HK-2 (cell line): Measurements from ENCODE around the gene TCOF1.
A peak's percentile ranks its signal among the peaks of the same experiment; 100 is the strongest.

Experiments used
- DNase-seq: peaks from one replicate; pipeline ENCODE4 v3.0.0-alpha.2; 2018; ENCODE audit not compliant: unreplicated experiment

TCOF1 gene

GRCh38 chr5:150322202-150322601 lies 35.3 kb upstream of the TCOF1 start:
- DNase-seq = peak; percentile 18

- no peak for DNase-seq
Measured at GRCh38 chr5:150323092-150323491, 34.4 kb upstream of the TCOF1 start.

DNA sequence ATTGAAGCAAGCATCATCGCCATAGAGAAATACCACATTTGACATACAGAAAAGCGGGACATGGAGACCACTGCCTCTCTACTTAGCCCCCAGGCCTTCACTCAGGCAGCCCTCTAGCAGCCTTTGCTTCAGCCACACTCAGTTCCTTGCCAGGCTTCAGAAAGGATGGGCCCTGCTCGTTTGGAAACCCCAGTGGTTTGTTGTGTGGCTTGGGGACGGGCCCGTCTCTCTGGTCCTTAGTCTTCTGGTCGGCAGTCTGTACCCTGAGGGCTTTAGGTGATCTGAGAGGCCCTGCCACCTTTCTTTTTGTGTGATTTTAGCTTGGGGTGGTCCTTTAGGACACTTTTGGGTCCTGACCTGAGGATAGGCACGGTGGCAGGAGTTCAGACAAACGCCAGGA lies 33.7 kb upstream of the TCOF1 start:
- no peak for DNase-seq

- DNase-seq = no peak
Measured at GRCh38 chr5:150325426-150325825, 32.1 kb upstream of the TCOF1 start.

DNA sequence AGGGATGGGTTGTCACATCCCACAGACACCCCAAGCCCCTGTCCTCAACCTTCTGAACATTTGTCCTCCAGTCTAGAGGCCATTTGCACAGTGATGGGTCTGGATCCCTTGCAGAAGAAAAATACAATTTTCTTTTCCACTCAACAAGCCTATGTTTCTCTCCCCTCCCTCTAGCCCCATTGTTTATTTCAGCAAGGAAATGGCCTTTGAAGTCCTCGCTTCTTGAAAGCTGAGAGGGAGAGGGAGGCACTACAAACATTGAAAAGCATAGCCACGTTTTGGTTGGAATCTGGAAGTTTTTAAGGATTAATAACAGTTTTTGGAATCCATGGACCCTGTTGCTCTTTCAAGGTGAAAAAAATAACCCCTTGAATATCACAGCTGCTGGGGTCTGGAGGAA lies 30.8 kb upstream of the TCOF1 start:
- no peak for DNase-seq

DNA sequence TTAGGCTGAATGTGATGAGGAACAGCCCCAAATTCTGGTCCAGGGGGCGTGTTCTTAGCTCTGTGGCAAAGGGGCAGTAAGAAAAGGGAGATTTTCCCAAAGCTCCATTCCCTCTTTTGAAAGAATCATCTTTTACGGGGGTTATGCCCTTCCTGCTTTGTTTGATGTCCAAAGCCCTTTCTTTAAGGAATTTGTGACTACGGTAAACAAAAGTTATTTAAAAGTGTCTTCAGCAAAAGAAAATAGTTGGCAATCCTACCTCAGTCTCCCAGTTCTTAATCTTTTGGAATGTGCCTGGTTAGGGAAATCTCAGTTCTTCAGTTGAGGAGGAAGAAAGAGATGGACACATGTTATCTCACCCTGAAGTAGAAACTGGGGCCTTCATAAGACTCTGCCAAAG lies 30.4 kb upstream of the TCOF1 start:
- no peak for DNase-seq

DNA sequence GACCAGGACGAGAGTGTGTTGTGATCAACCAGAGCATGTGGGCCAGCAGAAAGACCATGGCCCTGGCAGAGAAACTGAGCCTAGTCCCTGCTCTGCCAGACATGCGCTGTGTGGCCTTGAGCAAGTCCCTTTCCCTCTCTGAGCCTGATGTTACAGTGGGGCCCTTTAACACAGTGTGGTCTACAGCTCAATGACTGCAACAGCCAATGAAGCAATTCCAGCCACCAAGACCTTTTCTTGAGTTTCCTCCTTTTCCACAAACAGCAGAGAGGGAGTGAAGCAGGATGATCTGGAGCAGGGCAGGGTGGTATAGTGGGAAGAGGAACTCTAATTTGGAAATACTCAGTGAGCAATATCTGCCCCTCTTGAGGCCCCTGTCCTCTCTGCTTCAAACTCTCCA lies 29.0 kb upstream of the TCOF1 start:
- no peak for DNase-seq

GRCh38 chr5:150329038-150329437 lies 28.5 kb upstream of the TCOF1 start:
- no peak for DNase-seq

- no peak for DNase-seq
Measured at GRCh38 chr5:150329881-150330876, 27.3 kb upstream of the TCOF1 start.

DNA sequence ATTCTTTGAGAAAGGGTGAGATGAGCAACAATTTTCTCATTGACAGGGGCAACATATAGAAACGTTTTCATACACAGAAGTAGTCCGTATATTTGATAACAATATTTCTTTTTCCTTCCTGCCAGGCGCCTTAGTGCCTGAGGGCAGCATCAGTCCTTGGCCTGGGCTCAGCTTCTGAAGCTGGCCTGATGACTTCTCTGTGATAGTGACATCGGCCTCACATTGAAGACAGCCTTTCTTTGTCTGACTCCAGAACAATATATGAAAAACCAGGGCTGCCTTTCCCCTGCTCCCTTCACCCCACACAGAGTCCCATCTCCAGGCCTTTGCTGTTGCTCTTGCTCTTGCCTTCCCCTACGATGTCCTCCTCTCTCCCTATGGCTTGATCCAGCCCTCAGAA lies 24.1 kb upstream of the TCOF1 start:
- DNase-seq = no peak

GRCh38 chr5:150335778-150336177 lies 21.7 kb upstream of the TCOF1 start:
- DNase-seq = no peak

DNA sequence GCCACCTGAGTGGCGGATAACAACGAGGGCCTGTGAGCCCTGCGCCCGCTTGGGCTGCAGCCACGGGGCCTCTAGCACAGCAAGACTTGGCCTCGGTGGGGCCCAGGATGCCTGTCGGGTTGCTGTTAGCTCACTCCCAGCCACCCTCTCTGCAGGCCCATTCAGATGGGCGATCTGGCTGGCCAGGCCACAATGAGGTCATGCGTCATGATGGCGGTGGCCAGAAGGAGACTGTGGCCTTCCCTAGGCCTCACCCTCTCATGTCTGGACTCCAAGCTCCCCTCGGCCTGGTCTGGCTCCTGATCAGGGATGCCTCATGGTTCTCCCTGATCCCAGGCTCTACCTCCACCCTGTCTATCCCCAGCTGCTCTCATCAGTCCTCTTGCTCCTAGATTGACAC lies 19.0 kb upstream of the TCOF1 start:
- no peak for DNase-seq

- no peak for DNase-seq
Measured at GRCh38 chr5:150339165-150339564, 18.3 kb upstream of the TCOF1 start.

DNA sequence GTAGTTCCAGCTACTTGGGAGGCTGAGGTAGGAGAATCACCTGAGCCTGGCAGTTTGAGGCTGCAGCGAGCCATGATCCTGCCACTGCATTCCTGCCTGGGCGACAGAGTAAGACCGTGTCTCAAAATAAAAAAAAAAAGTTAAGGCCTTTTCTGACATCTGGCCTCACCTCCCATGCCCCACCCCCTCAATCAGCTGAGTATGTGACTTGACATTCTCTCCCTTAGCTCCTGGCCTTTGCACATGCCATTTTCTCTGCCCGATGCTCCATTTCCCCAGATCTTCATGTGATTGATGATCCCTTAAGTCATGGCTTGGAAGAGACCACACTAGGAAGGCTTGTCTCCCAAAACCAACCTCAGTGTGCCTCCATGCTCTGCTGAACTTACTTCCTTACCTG lies 17.7 kb upstream of the TCOF1 start:
- DNase-seq = no peak

GRCh38 chr5:150340614-150341255 lies 16.8 kb upstream of the TCOF1 start:
- DNase-seq = no peak

GRCh38 chr5:150341331-150341730 lies 16.2 kb upstream of the TCOF1 start:
- no peak for DNase-seq

DNA sequence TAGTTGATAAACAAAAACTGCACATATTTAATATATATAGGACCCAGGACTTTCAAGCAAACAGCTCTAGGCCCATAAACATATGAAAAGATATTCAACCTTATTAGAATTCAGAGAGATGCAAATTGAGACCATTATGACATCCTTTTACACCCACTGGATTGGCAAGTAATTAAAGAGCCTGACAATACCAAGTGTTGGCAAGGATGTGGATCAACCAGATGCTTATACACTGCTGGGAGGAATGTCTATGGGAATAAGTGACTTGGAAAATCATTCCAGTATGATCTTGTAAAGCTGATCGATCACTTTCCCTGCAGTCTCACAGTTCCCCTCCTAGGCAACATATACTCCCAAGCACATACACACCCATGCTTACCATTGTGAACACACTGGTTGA lies 15.5 kb upstream of the TCOF1 start:
- no peak for DNase-seq

DNA sequence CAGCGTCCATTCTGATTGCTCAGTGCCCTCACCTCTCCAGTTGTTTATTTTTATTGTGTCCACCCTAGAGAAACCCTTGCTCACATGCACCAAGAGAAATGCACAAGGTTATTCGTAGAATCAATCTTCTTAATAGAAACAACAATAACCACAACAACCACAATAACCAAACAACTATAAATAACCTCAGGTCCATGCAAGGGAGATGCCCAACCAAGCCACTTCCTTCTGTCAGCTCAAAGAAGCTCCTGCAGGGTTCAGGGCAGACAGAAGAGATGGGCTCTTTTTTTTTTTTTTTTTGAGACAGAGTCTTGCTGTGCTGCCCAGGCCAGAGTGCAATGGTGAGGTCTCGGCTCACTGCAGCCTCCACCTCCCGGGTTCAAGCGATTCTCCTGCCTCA lies 14.9 kb upstream of the TCOF1 start:
- no peak for DNase-seq

DNA sequence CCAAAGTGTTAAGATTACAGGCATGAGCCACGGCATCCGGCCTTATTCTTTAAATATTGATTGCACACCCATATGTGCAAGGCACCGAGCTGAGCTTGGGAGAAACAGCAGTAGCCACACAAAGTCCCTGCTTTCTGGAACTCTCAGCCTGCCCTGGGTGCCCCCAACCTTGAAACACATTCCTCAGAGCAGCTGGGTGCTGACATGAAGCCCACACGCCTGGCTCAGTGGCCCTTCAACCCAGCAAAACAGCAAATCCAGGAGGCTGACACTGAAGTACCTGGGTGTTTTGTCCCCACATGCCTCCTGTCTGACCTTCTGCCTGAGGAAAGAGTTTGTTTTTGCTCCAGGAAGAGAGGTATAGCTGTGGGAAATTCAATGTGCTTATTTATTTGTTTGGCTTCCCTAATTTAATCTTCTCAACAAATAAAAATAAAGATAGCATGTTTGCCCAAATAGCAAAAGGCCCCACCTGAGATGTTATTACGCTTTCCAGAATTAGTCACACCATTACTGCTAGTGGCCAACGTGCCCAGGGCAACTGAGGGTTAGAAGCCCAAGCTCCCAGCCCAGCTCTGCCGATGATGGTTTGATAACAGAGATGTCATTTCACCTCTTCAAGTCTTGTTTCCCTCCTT lies 13.4 kb upstream of the TCOF1 start:
- DNase-seq = no peak

GRCh38 chr5:150345716-150346115 lies 11.8 kb upstream of the TCOF1 start:
- no peak for DNase-seq

- no peak for DNase-seq
Measured at GRCh38 chr5:150346592-150346991, 10.9 kb upstream of the TCOF1 start.

DNA sequence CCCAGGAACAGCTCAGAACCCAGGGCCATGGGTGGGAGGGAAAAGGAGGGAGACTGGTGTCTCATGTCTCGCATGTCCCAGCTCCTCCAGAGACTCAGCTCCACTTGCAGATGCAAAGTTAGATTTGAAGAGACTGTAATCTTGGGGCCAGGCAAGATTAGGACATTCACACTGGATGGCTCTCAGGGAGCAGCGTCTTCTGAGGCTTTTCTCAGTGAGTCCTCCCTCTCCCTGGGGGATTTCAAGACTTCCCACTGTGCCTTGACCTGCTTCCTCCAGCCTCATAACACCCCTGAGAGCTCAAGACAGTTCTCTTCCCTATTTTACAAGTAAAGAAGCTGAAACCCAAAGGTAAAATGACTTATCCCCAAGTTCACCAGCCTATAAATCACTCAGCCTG lies 10.5 kb upstream of the TCOF1 start:
- DNase-seq = no peak

GRCh38 chr5:150347451-150347850 lies 10.0 kb upstream of the TCOF1 start:
- DNase-seq = no peak
